Glutamatergic neuron (in vitro differentiated cells): Measurements from ENCODE around the gene BTK. TPM values are rescaled to one million over a fixed set of nuclear protein-coding genes. Genes with fewer than 3 reads are reported as not detected.

Source experiments
- total RNA-seq: library from RNA; stranded (reverse); fragmentation: NEBNext Ultra II Directional; extraction: Animal tissue kit (Norgen Biotek cat#: 25700); gene quantifications from one replicate; pipeline ENCODE4 v1.2.1, GENCODE V29; 2021; ENCODE audit not compliant: unreplicated experiment

BTK gene
- total RNA-seq, 1 donor from 2014 or later: 1.1 TPM

Other genes with a start within 250 kb of the BTK start
- 0.51 TPM for gene DRP2, start 166.4 kb downstream of the BTK start, total RNA-seq
- gene TAF7L, start 94.9 kb downstream of the BTK start, total RNA-seq: 0.25 TPM
- 13.0 TPM for gene TIMM8A, start 37.4 kb downstream of the BTK start, total RNA-seq
- 147 TPM for gene RPL36A, start 4.8 kb upstream of the BTK start, total RNA-seq
- 29.4 TPM for gene GLA, start 21.7 kb upstream of the BTK start, total RNA-seq
- gene HNRNPH2, start 22.0 kb upstream of the BTK start, total RNA-seq: 67.7 TPM
- gene ARMCX4, start 99.3 kb upstream of the BTK start, total RNA-seq: 22.1 TPM
- gene ARMCX1, start 164.4 kb upstream of the BTK start, total RNA-seq: 50.5 TPM
- gene ARMCX6, start 231.8 kb upstream of the BTK start, total RNA-seq: 47.5 TPM
- 160 TPM for gene ARMCX3, start 237.0 kb upstream of the BTK start, total RNA-seq